ENCODE results near the gene ARHGAP33.

Gene ARHGAP33, protein sequence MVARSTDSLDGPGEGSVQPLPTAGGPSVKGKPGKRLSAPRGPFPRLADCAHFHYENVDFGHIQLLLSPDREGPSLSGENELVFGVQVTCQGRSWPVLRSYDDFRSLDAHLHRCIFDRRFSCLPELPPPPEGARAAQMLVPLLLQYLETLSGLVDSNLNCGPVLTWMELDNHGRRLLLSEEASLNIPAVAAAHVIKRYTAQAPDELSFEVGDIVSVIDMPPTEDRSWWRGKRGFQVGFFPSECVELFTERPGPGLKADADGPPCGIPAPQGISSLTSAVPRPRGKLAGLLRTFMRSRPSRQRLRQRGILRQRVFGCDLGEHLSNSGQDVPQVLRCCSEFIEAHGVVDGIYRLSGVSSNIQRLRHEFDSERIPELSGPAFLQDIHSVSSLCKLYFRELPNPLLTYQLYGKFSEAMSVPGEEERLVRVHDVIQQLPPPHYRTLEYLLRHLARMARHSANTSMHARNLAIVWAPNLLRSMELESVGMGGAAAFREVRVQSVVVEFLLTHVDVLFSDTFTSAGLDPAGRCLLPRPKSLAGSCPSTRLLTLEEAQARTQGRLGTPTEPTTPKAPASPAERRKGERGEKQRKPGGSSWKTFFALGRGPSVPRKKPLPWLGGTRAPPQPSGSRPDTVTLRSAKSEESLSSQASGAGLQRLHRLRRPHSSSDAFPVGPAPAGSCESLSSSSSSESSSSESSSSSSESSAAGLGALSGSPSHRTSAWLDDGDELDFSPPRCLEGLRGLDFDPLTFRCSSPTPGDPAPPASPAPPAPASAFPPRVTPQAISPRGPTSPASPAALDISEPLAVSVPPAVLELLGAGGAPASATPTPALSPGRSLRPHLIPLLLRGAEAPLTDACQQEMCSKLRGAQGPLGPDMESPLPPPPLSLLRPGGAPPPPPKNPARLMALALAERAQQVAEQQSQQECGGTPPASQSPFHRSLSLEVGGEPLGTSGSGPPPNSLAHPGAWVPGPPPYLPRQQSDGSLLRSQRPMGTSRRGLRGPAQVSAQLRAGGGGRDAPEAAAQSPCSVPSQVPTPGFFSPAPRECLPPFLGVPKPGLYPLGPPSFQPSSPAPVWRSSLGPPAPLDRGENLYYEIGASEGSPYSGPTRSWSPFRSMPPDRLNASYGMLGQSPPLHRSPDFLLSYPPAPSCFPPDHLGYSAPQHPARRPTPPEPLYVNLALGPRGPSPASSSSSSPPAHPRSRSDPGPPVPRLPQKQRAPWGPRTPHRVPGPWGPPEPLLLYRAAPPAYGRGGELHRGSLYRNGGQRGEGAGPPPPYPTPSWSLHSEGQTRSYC

DNA sequence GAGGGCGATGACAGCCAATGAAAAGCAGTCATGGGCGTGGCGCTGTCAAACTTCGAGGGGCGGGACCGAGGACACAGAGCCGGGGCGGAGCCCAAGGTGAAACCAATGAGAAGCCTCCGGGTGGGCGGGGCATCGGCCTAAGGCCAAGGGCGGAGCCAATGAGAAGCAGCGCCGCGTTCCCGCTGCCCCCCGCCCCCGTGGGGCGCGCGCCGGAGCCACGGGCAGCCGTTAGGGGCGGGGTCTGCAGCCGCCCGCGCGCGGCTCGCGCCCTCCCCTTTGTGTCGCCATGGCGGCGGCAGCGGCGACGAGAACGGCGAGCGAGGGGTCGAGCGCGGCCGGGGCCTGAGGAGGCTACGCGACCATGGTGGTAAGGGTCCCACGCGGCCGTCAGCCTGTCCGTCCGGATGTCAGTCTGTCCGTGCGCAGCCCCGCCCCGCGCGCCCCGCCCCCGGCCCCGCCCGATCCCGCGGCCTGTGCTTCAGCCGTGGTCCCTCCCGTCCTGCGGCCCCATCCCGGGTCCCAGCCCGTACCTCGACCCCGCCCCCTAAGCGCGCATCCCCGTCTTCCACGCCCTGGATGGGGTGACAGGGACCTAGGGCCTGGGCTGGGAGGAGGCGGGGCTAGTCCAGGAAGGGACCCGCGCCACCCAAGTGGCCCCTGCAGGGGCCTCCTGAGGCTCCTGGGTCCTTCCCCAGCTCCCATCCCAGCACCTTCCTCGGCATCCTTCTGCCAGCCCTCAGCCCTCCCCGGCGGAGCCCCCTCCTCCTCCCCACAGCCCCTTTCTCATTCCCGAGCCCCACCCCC lies at the start of gene ARHGAP33:
ARHGAP33 (plus strand) TSS at position 267 of the 804 bp plus-strand sequence; CDS start at position 362, 95 bp downstream.
- peak; percentile 99 for DNase-seq (ENCODE audit: low spot score)

DNA sequence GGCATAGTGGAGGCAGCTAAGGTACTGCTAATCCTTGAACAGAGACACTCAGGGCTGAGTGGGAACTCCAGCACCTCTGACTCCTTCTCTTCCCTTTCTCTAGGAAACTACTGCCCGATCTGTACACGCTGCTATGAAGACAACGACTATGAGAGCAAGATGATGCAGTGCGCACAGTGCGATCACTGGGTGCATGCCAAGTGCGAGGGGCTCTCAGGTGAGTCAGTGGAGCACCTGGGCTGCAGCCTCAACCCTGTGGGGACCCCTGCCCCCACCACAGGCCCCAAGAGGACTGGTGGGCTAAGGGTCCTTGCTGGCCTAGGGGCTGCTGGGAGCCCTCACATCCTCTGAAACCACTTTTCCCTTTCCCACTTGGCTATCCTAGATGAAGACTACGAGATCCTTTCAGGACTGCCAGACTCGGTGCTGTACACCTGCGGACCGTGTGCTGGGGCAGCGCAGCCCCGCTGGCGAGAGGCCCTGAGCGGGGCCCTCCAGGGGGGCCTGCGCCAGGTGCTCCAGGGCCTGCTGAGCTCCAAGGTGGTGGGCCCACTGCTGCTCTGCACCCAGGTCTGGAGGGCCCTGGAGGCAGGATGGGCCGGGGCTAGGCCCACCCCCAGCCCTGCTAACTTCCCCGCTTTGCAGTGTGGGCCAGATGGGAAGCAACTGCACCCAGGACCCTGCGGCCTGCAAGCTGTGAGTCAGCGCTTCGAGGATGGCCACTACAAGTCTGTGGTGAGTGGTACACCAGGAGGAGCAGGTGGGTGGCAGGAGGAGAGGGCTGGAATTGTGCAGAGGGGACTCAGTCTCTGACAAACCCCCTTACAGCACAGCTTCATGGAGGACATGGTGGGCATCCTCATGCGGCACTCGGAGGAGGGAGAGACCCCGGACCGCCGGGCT lies 48.1 kb upstream of the ARHGAP33 start:
- DNase-seq (ENCODE audit: low spot score), result no peak

DNA sequence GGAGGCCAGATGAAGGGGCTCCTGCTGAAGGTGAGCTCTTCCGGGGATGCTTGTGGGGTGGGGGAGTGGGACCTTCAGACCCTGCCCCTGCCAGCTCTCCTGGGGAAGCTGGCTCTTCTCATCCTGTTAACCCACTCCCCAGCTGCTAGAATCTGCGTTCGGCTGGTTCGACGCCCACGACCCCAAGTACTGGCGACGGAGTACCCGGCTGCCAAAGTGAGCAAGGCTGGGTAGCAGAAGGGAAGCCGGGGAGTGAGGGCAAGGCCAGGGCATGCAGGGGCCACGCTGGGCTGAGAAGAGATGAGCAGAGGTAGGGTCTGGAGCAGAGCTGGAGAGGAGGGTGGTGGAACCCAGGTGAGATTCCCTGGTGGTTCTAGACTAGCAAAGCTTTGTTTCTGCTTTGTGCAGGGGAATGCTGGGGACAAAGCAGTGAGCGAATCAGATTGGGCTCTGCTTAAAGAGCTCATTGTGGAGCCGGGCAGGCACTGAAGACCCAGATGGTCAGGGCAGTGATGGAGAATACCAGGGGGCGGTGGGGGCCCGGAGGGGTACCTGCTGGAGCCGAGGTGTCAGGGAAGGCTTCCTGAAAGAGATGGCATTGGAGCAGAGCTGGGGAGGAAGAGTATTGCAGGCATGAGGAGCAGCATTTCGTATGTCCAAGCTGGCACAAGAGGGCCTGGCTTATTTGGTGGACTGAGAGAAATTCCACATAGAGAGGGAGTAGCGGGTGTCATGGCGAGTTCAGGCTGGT lies 47.2 kb upstream of the ARHGAP33 start:
- no peak for DNase-seq (ENCODE audit: low spot score)

DNA sequence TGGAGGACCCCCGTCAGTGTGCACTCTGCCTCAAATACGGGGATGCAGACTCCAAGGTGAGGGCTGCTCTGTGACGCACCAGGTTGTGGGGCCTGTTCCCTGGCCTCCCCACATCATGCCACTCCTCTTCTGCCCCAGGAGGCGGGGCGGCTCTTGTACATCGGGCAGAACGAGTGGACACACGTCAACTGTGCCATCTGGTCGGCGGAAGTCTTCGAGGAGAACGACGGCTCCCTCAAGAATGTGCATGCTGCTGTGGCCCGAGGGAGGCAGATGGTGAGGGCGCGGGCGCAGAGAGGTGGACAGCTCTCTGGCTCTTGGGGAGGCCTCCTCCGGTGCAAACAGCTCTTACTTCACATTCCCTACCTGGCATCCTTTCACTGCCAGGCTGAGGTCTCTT lies 46.3 kb upstream of the ARHGAP33 start:
- DNase-seq (ENCODE audit: low spot score), result no peak

DNA sequence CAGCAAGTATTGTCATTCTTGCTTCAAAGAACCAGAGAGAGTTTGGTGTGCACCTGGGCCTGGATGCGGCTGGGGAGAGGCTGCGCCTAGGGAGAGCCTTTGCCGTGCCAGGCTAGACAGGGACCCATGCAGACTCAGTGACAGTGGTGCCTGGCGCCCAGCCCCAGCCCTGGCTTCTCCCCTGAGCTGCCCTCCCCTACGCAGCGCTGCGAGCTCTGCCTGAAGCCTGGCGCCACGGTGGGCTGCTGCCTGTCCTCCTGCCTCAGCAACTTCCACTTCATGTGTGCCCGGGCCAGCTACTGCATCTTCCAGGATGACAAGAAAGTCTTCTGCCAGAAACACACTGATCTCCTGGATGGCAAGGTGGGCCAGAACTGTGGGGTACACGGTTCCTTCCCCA lies 45.6 kb upstream of the ARHGAP33 start:
- no peak for DNase-seq (ENCODE audit: low spot score)

DNA sequence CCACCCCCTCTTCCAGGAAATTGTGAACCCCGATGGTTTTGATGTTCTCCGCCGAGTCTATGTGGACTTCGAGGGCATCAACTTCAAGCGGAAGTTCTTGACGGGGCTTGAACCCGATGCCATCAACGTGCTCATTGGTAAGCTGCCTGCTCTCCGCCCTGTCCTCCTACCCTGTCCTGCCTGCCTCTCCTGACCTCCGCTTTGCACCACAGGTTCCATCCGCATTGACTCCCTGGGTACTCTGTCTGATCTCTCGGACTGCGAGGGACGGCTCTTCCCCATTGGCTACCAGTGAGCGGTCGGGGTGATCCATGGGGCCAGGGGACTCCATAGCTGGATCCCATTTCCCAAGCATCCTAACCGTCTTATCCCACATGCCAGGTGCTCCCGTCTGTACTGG lies 45.0 kb upstream of the ARHGAP33 start:
- no peak for DNase-seq (ENCODE audit: low spot score)

DNA sequence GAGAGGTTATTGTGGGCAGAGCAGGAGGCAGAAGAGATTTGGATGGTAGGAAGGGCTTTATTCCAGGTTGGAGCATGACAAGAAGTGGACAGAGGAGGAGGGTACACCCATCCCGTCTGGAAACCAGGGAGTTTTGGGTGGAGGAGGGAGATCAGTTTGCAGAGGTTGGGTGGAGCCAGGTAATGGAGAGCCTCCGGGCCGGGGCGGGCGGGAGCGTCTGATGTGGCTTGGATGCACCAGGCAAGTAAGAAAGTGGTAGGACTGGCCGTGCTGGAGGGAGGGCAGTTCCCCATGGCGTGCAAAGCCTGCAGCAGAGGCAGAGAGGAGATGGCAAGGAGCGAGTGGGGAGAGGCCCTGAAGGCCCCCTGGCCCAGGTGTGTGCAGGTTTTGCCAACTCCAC lies 44.0 kb upstream of the ARHGAP33 start:
- no peak for DNase-seq (ENCODE audit: low spot score)

DNA sequence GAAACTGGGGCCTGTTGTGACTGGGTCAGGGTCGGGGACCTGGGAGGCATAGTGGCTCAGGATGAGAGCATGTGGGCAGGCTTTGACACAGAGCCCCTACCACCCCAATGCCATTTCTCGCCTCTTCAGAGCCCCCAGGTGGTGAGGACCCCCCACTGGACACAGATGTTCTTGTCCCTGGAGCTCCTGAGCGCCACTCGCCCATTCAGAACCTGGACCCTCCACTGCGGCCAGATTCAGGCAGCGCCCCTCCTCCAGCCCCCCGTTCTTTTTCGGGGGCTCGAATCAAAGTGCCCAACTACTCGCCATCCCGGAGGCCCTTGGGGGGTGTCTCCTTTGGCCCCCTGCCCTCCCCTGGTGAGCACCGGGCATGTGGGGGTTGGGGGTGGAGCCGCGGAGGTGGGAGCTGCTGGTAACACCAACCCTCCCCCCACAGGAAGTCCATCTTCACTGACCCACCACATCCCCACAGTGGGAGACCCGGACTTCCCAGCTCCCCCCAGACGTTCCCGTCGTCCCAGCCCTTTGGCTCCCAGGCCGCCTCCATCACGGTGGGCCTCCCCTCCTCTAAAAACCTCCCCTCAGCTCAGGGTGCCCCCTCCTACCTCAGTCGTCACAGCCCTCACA lies 43.5 kb upstream of the ARHGAP33 start:
- DNase-seq (ENCODE audit: low spot score), result no peak

DNA sequence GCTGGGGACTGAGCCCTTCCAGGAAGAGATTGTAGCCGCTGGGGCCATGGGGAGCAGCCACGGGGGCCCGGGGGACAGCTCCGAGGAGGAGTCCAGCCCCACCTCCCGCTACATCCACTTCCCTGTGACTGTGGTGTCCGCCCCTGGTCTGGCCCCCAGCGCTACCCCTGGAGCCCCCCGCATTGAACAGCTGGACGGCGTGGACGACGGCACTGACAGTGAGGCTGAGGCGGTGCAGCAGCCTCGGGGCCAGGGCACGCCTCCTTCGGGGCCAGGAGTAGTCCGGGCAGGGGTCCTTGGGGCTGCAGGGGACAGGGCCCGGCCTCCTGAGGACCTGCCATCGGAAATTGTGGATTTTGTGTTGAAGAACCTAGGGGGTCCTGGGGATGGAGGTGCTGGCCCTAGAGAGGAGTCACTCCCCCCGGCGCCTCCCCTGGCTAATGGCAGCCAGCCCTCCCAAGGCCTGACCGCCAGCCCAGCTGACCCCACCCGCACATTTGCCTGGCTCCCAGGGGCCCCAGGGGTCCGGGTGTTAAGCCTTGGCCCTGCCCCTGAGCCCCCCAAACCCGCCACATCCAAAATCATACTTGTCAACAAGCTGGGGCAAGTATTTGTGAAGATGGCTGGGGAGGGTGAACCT lies 42.7 kb upstream of the ARHGAP33 start:
- no peak for DNase-seq (ENCODE audit: low spot score)

DNA sequence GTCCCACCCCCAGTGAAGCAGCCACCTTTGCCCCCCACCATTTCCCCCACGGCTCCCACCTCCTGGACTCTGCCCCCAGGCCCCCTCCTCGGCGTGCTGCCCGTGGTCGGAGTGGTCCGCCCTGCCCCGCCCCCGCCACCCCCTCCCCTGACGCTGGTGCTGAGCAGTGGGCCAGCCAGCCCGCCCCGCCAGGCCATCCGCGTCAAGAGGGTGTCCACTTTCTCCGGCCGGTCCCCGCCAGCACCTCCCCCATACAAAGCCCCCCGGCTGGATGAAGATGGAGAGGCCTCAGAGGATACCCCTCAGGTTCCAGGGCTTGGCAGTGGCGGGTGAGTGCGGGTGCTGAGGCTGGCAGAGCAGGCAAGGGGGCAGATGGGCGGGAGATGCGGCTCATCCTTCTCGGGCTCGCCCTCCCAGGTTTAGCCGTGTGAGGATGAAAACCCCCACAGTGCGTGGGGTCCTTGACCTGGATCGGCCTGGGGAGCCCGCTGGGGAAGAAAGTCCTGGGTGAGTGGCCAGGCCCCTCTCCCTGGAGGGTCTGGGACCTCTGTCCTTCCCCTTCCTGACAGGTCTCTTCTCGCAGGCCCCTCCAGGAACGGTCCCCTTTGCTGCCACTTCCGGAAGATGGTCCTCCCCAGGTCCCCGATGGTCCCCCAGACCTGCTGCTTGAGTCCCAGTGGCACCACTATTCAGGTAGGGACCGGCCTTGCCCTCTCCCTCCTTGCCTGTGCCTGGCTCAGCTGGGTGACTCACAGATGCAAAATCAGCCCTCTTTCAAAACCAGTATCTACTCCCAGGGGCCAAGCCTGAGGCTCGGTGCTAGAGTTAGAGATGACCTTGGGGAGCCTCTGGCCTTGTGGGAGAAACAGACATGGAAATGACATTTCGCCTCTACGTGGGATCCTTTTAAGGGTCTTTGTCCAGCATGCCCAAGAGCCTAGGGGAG lies 41.9 kb upstream of the ARHGAP33 start:
- DNase-seq (ENCODE audit: low spot score), result no peak

DNA sequence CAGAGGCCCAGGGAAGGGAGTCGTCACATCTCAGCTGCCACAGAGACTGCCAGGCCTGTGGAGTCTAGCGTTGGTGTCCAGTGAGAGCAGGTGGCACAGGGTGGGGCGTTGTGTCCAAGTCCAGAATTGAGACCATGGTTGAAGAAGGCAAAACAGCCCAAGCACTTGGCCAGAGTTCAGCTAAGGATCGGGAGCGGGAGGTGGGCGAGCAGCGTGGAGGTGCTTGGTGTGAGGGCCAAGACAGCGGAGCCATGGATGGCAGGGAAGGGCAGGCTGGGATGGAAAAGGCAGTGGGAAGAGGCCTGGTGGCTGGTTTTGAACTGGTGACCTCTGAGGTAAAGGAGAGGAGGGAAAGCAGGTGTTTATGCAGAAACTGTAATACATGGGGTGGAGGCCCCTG lies 41.1 kb upstream of the ARHGAP33 start:
- no peak for DNase-seq (ENCODE audit: low spot score)

DNA sequence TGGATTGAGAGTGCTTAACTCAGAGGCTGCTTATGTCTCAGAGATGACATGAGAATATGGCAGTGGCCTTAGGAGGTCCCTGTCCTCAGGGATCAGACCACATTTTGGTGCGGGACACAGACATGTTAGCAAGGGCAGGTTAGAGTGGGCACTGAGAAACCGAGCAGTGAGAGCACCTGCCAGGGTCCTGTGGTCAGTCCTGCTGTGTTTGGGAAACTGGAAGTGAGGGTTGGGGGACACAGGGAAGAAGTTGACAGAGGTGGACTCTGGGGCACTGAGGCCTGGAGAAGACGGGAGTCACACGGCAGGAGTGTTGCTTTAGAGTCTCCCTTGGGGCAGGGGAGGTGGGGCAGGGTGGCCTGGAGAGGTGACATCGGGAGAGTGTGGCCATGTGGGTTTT lies 40.5 kb upstream of the ARHGAP33 start:
- DNase-seq (ENCODE audit: low spot score), result no peak

DNA sequence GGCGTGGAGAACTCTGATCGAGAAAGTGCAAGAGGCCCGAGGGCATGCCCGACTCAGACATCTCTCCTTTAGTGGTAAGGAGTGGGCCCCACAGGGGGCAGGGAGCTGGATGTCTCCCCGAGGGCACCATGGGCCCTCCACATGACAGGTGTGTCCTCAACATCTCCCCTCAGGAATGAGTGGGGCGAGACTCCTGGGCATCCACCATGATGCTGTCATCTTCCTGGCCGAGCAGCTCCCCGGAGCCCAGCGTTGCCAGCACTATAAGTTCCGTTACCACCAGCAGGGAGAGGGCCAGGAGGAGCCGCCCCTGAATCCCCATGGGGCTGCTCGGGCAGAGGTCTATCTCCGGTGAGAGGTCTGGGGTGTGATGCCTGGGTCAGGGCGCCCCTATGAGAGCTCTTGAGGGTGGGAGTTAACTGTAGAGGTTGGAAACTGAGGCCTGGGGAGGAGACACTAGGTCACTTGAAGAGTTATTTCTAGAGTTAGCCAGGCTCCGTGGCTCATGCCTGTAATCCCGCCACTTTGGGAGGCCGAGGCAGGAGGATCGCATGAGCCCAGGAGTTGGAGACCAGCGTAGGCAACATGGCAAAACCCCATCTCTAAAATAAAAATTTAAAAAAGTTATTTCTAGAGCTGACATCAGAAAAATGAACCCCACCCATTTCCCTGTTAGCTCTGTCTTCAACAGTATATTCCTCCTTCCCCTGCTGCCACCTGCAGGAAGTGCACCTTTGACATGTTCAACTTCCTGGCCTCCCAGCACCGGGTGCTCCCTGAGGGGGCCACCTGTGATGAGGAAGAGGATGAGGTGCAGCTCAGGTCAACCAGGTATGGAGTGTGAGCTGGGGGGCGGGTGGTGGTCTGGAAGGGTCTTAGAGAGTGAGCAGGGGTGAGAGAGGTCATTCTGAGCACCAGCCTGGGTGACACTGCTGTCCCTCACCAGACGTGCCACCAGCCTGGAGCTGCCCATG lies 38.2 kb upstream of the ARHGAP33 start:
- no peak for DNase-seq (ENCODE audit: low spot score)

DNA sequence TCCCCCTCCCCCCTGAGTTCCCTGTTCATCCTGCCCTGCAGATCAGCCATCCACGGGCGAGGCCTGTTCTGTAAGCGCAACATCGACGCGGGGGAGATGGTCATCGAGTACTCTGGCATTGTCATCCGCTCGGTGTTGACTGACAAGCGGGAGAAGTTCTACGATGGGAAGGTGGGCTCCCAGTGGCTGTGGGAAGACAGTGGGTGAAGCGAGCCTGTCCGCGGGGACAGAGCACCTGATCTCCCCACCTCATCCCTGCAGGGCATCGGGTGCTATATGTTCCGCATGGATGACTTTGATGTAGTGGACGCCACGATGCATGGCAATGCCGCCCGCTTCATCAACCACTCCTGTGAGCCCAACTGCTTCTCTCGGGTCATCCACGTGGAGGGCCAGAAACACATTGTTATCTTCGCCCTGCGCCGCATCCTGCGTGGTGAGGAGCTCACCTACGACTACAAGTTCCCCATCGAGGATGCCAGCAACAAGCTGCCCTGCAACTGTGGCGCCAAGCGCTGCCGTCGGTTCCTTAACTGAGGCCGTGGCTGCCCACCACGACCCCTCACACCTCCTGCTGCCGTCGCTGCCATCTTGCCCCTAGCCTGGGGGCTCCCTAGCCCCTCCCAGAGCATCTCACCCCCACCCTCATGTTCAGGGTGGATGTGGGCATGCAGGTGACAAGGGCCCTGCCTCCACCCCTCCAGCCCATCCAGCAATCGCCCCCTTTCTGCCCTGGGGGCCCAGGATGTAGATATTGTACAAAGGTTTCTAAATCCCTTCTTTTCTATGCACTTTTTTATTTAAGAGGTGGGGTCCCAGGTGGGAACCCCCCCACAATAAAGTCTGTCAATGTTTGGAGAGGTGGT lies 37.1 kb upstream of the ARHGAP33 start:
- DNase-seq (ENCODE audit: low spot score), result no peak

DNA sequence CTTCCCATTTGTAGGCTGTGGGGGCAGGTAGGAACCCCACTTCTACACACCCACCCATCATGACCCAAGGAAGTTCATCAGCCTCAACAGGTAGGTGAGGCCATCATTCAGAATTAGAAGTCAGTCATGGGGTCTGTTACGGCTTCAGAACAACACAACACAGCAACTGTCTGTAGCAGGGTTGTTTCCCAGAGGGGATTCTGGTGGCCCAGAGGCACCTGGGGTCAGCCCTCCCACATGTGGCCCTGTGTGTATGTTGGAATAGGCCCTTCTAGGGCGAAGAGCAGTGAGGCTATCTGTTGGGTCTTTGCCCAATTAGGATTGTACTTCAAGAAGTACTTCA lies 36.5 kb upstream of the ARHGAP33 start:
- no peak for DNase-seq (ENCODE audit: low spot score)

All from activated CD4-positive, alpha-beta T cell treated with anti-CD3 and anti-CD28 coated beads, Interleukin-2, Interleukin-4, amounts not matched to agents 100 ng/mL and 50 ng/mL, durations not matched to agents 16 hours and 8 hours (primary cell).